ENCODE measurements around the gene ZFYVE16. TPM values are rescaled to one million over a fixed set of nuclear protein-coding genes. Genes with fewer than 3 reads are reported as not detected.
"Not testable (repeated sequence)": the region's sequence is repeated elsewhere in the genome, so short reads cannot be mapped to it uniquely, and the experiment has no call there.

Gene ZFYVE16
- total and polyA plus RNA-seq, 4 donors: 14.5 to 102 (median 26.2) TPM

DNA sequence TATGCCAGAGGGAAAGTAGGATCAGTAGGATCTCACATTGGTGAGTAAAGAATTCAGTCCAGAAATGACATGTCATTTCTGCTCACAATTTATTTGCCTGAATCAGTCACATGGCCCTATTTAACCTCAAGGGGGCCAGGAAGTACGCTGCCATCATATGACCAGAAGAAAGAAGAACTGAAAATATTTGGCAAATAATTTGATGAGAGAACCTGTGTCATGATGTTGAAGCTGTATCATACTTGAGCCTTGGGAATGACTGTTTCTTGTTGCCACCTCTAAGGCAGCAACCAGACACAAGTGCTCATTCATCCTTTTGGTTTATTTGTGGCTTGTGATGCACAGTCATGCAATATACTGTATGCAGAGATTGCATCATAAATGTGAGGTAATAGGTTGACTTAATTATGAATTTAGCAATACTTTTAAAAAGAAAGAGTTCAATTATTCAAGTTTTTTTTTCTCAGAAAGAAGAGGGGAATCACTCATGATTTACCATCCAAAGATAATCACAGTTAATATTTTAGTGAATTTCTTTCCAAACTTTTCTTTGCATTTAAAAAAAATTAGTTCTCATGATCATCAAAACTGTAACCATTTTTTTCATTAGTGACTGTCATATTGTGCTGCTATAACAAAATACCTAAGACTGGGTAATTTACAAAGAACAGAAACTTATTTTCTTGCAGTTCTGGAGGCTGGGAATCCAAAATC, 8.2 kb upstream of the ZFYVE16 start:
- no peak overlapping the region for H3K27ac ChIP-seq (ENCODE audit: low read depth in 1 of 2, low read length in 1 of 2)
- no peaks in the 10 kb centered on the region for H3K36me3 ChIP-seq (ENCODE audit: control insufficient read depth in 4 of 4, insufficient read depth in 4 of 4, low read length in 4 of 4)
- TF ChIP-seq, protein P1, sequence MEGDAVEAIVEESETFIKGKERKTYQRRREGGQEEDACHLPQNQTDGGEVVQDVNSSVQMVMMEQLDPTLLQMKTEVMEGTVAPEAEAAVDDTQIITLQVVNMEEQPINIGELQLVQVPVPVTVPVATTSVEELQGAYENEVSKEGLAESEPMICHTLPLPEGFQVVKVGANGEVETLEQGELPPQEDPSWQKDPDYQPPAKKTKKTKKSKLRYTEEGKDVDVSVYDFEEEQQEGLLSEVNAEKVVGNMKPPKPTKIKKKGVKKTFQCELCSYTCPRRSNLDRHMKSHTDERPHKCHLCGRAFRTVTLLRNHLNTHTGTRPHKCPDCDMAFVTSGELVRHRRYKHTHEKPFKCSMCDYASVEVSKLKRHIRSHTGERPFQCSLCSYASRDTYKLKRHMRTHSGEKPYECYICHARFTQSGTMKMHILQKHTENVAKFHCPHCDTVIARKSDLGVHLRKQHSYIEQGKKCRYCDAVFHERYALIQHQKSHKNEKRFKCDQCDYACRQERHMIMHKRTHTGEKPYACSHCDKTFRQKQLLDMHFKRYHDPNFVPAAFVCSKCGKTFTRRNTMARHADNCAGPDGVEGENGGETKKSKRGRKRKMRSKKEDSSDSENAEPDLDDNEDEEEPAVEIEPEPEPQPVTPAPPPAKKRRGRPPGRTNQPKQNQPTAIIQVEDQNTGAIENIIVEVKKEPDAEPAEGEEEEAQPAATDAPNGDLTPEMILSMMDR (IDR thresholded peaks at IDR 0.05; ENCODE audit: control extremely low read depth, extremely low read depth): no peak
- H3K4me3 ChIP-seq: no peak overlapping the region
- ATAC-seq (ENCODE audit: insufficient read depth, low FRiP score): peak; percentile 47
- H3K9ac ChIP-seq (ENCODE audit: insufficient read depth in 1 of 2, low read length in 2 of 2): no peak overlapping the region
- H3K9me3 ChIP-seq (ENCODE audit: control insufficient read depth in 4 of 4, insufficient read depth in 3 of 4, low read length in 3 of 4): peaks cover 0 to 5% (median 0%) of the 10 kb centered on the region in 4 donors
- no peaks in the 10 kb centered on the region for H3K4me1 ChIP-seq (ENCODE audit: control insufficient read depth in 5 of 5, insufficient read depth in 5 of 5, low read length in 5 of 5)
- WGBS, 2 donors: 63% methylated on average over 1 of the region's 1 CpG
- H3K27me3 ChIP-seq (ENCODE audit: control insufficient read depth in 3 of 3, insufficient read depth in 3 of 3, low read length in 2 of 3): no peaks in the 10 kb centered on the region
- DNase-seq: peak in 1 of 3 donors; percentile 10

GRCh38 chr5:80400368-80400767, 7.5 kb upstream of the ZFYVE16 start:
- H3K27ac ChIP-seq (ENCODE audit: low read depth in 1 of 2, low read length in 1 of 2); H3K9me3 ChIP-seq (ENCODE audit: control insufficient read depth in 4 of 4, insufficient read depth in 3 of 4, low read length in 3 of 4); H3K36me3 ChIP-seq (ENCODE audit: control insufficient read depth in 4 of 4, insufficient read depth in 4 of 4, low read length in 4 of 4); H3K27me3 ChIP-seq (ENCODE audit: control insufficient read depth in 3 of 3, insufficient read depth in 3 of 3, low read length in 2 of 3); H3K9ac ChIP-seq (ENCODE audit: insufficient read depth in 1 of 2, low read length in 2 of 2); DNase-seq; H3K4me1 ChIP-seq (ENCODE audit: control insufficient read depth in 5 of 5, insufficient read depth in 5 of 5, low read length in 5 of 5); H3K4me3 ChIP-seq; ATAC-seq (ENCODE audit: insufficient read depth, low FRiP score): not testable (repeated sequence)
- 77 to 96% methylated on average over 1 of the region's 1 CpG for WGBS, 2 donors

- no peaks in the 10 kb centered on the region for H3K27me3 ChIP-seq (ENCODE audit: control insufficient read depth in 3 of 3, insufficient read depth in 3 of 3, low read length in 2 of 3)
- no peaks in the 10 kb centered on the region for H3K9me3 ChIP-seq (ENCODE audit: control insufficient read depth in 4 of 4, insufficient read depth in 3 of 4, low read length in 3 of 4)
- TF ChIP-seq, protein P1 (IDR thresholded peaks at IDR 0.05; ENCODE audit: control extremely low read depth, extremely low read depth): no peak
- 62 to 79% methylated on average over 2 of the region's 2 CpGs for WGBS, 2 donors
- H3K27ac ChIP-seq (ENCODE audit: low read depth in 1 of 2, low read length in 1 of 2): no peak overlapping the region
- ATAC-seq (ENCODE audit: insufficient read depth, low FRiP score) (no peak), DNase-seq (no peak)
- H3K4me3 ChIP-seq: no peak overlapping the region
- H3K4me1 ChIP-seq (ENCODE audit: control insufficient read depth in 5 of 5, insufficient read depth in 5 of 5, low read length in 5 of 5): peaks cover 0 to 6% (median 0%) of the 10 kb centered on the region in 5 donors
- H3K36me3 ChIP-seq (ENCODE audit: control insufficient read depth in 4 of 4, insufficient read depth in 4 of 4, low read length in 4 of 4): no peaks in the 10 kb centered on the region
- no peak overlapping the region for H3K9ac ChIP-seq (ENCODE audit: insufficient read depth in 1 of 2, low read length in 2 of 2)
These were observed 4.1 kb upstream of the ZFYVE16 start for GRCh38 chr5:80403782-80404181.

GRCh38 chr5:80406980-80407734, 707 bp upstream of the ZFYVE16 start:
- TF ChIP-seq, protein P1 (IDR thresholded peaks at IDR 0.05; ENCODE audit: control extremely low read depth, extremely low read depth): no peak
- peak overlapping the region; percentile 62 for H3K4me3 ChIP-seq
- no peaks in the 10 kb centered on the region for H3K9me3 ChIP-seq (ENCODE audit: control insufficient read depth in 4 of 4, insufficient read depth in 3 of 4, low read length in 3 of 4)
- H3K4me1 ChIP-seq (ENCODE audit: control insufficient read depth in 5 of 5, insufficient read depth in 5 of 5, low read length in 5 of 5): peaks cover 0 to 13% (median 3%) of the 10 kb centered on the region in 5 donors
- WGBS, 2 donors: 10 to 13% methylated on average over 31 of the region's 31 CpGs
- peak; percentile 93 to 96 (median 95) for DNase-seq
- peak overlapping the region; percentile 93 to 100 for H3K27ac ChIP-seq (ENCODE audit: low read depth in 1 of 2, low read length in 1 of 2)
- no peaks in the 10 kb centered on the region for H3K36me3 ChIP-seq (ENCODE audit: control insufficient read depth in 4 of 4, insufficient read depth in 4 of 4, low read length in 4 of 4)
- no peaks in the 10 kb centered on the region for H3K27me3 ChIP-seq (ENCODE audit: control insufficient read depth in 3 of 3, insufficient read depth in 3 of 3, low read length in 2 of 3)
- H3K9ac ChIP-seq (ENCODE audit: insufficient read depth in 1 of 2, low read length in 2 of 2): peak overlapping the region; percentile 80 to 97
- ATAC-seq (ENCODE audit: insufficient read depth, low FRiP score): no peak
